H1 (cell line): ENCODE data around the gene DUSP11. TPM values are rescaled to one million over a fixed set of nuclear protein-coding genes. Genes with fewer than 3 reads are reported as not detected.

Experiments used
- CTCF ChIA-PET: fragments of 300-600 bp; sonication (Branson Sonifier 250); formaldehyde crosslinking; loops from one replicate; lab custom pipeline; 2021; ENCODE audit not compliant: partially characterized antibody; lab: Charles Lee
- POLR2A ChIA-PET: fragments of 300-600 bp; sonication (Branson Sonifier 250); formaldehyde crosslinking; loops from one replicate; lab custom pipeline; 2021; ENCODE audit warnings: inconsistent platforms; ENCODE audit not compliant: partially characterized antibody; lab: Charles Lee
- DNase-seq, 2 experiments: peaks; one replicate each; pipeline versions ENCODE4 v3.0.0 to v3.0.0-alpha.2; 2010 to 2022; ENCODE audit warnings: low spot score in 2 of 2, low read depth in 1 of 2, mixed read lengths in 1 of 2
- FAIRE-seq: peaks from 2 replicates; lab custom pipeline; 2011; peaks lifted over from hg19 to GRCh38; lab: Jason Lieb, UNC
- H2AFZ ChIP-seq: 2 replicates; pipeline ENCODE4 v1.8.1; 2012; ENCODE audit warnings: low read length, inconsistent platforms
- H2AK5ac ChIP-seq: 2 replicates; pipeline ENCODE4 v1.6.1; 2013; ENCODE audit warnings: low read depth, low read length
- H2BK120ac ChIP-seq: replicated peaks from 2 replicates; pipeline ENCODE3; 2013; ENCODE audit warnings: low read depth, low read length, inconsistent platforms
- H2BK12ac ChIP-seq: 2 replicates; pipeline ENCODE4 v1.6.1; 2013; ENCODE audit warnings: low read depth, low read length
- H2BK15ac ChIP-seq: 2 replicates; pipeline ENCODE4 v1.6.1; 2013; ENCODE audit warnings: low read length
- H2BK20ac ChIP-seq: 2 replicates; pipeline ENCODE4 v1.6.1; 2013; ENCODE audit warnings: low read length
- H2BK5ac ChIP-seq: 2 replicates; pipeline ENCODE4 v1.6.1; 2013; ENCODE audit warnings: low read depth, low read length
- H3K14ac ChIP-seq: 2 replicates; pipeline ENCODE4 v1.6.1; 2013; ENCODE audit warnings: inconsistent platforms; ENCODE audit not compliant: insufficient read length
- H3K18ac ChIP-seq: 2 replicates; pipeline ENCODE4 v1.6.1; 2013; ENCODE audit warnings: low read length; ENCODE audit errors: extremely low read depth
- H3K23ac ChIP-seq: 2 replicates; pipeline ENCODE4 v1.6.1; 2013; ENCODE audit warnings: inconsistent platforms; ENCODE audit not compliant: insufficient read length
- H3K23me2 ChIP-seq: 2 replicates; pipeline ENCODE4 v1.6.1; 2013; ENCODE audit warnings: low read depth, low read length
- H3K27ac ChIP-seq: 2 replicates; pipeline ENCODE4 v1.6.1; 2011; ENCODE audit warnings: low read depth, low read length, inconsistent platforms
- H3K27me3 ChIP-seq, 4 experiments: replicated peaks in 1 of 4; 1 replicate in 1 of 4; 2 replicates in 3 of 4; pipeline versions ENCODE4 v1.6.1 to v1.8.1; 2011 to 2013; ENCODE audit warnings: low read length in 3 of 4, mild to moderate bottlenecking in 3 of 4, inconsistent platforms in 2 of 4, mixed read lengths in 2 of 4, moderate library complexity in 1 of 4; ENCODE audit not compliant: control insufficient read depth in 3 of 4, insufficient read depth in 3 of 4; ENCODE audit errors: extremely low read depth in 1 of 4
- H3K36me3 ChIP-seq, 4 experiments: 2 replicates each; pipeline versions ENCODE4 v1.6.1 to v1.8.1; 2011 to 2013; ENCODE audit warnings: mild to moderate bottlenecking in 4 of 4, low read length in 3 of 4, moderate library complexity in 2 of 4, control low read depth in 1 of 4, inconsistent platforms in 1 of 4; ENCODE audit not compliant: insufficient read depth in 4 of 4, control insufficient read depth in 2 of 4
- H3K4ac ChIP-seq: replicated peaks from 2 replicates; pipeline ENCODE3; 2013; ENCODE audit warnings: low read length, low read depth, mixed read lengths, inconsistent platforms; ENCODE audit not compliant: insufficient read length
- H3K4me1 ChIP-seq, 4 experiments: replicated peaks in 1 of 4; 1 replicate in 1 of 4; 2 replicates in 3 of 4; pipeline versions ENCODE4 v1.6.1 to v1.8.1; 2011 to 2013; ENCODE audit warnings: low read length in 3 of 4, inconsistent platforms in 2 of 4, mixed read lengths in 1 of 4; ENCODE audit not compliant: insufficient read depth in 4 of 4, control insufficient read depth in 3 of 4
- H3K4me2 ChIP-seq, 2 experiments: 2 replicates each; pipeline versions ENCODE4 v1.6.1 to v1.8.1; 2011 to 2013; ENCODE audit warnings: low read depth in 2 of 2, low read length in 2 of 2, control low read depth in 1 of 2, inconsistent platforms in 1 of 2, mild to moderate bottlenecking in 1 of 2; ENCODE audit not compliant: insufficient read depth in 1 of 2
- H3K4me3 ChIP-seq, 4 experiments: fragments of 200-600, 300-600 bp in 1 of 4; sonication (generic), shearing (Covaris generic), sonication (Bioruptor Twin) in 1 of 4; 2 replicates each; pipeline versions ENCODE4 v1.5.1 to v1.8.1; 2011 to 2016; ENCODE audit warnings: low read length in 4 of 4, low read depth in 3 of 4, control low read depth in 2 of 4, inconsistent platforms in 2 of 4, mild to moderate bottlenecking in 2 of 4, mixed read lengths in 1 of 4, moderate library complexity in 1 of 4; ENCODE audit not compliant: insufficient read depth in 2 of 4; ENCODE audit errors: extremely low read depth in 1 of 4
- H3K56ac ChIP-seq: replicated peaks from 2 replicates; pipeline ENCODE3; 2013; ENCODE audit warnings: low read depth, mild to moderate bottlenecking, mixed read lengths, low read length, inconsistent platforms; ENCODE audit not compliant: insufficient read length
- H3K79me1 ChIP-seq: 2 replicates; pipeline ENCODE4 v1.6.1; 2013; ENCODE audit warnings: low read depth, low read length, control low read depth
- H3K79me2 ChIP-seq, 2 experiments: 2 replicates each; pipeline versions ENCODE4 v1.6.1 to v1.8.1; 2012 to 2013; ENCODE audit warnings: low read length in 2 of 2, mild to moderate bottlenecking in 2 of 2, inconsistent platforms in 1 of 2; ENCODE audit not compliant: insufficient read depth in 2 of 2, control insufficient read depth in 1 of 2
- H3K9ac ChIP-seq, 4 experiments: replicated peaks in 1 of 4; 1 replicate in 1 of 4; 2 replicates in 3 of 4; pipeline versions ENCODE4 v1.6.1 to v1.8.1; 2011 to 2013; ENCODE audit warnings: low read depth in 3 of 4, low read length in 3 of 4, control low read depth in 2 of 4, mild to moderate bottlenecking in 2 of 4, moderate library complexity in 2 of 4, inconsistent platforms in 1 of 4; ENCODE audit errors: extremely low read depth in 1 of 4
- H3K9me3 ChIP-seq, 2 experiments: 2 replicates each; pipeline versions ENCODE4 v1.6.1 to v1.8.1; 2012 to 2013; ENCODE audit warnings: mild to moderate bottlenecking in 2 of 2, moderate library complexity in 2 of 2, control low read depth in 1 of 2, inconsistent platforms in 1 of 2, low read depth in 1 of 2, low read length in 1 of 2, mixed read lengths in 1 of 2; ENCODE audit not compliant: insufficient read depth in 2 of 2
- H4K20me1 ChIP-seq, 2 experiments: replicated peaks in 1 of 2; 2 replicates each; pipeline versions ENCODE3 to v1.8.1; 2011 to 2013; ENCODE audit warnings: inconsistent platforms in 2 of 2, low read length in 2 of 2, mild to moderate bottlenecking in 1 of 2; ENCODE audit not compliant: insufficient read depth in 2 of 2, control insufficient read depth in 1 of 2
- H4K5ac ChIP-seq: 2 replicates; pipeline ENCODE4 v1.6.1; 2013; ENCODE audit warnings: low read length, low read depth, mixed read lengths, inconsistent platforms; ENCODE audit not compliant: insufficient read length
- H4K8ac ChIP-seq: 2 replicates; pipeline ENCODE4 v1.8.0; 2013; ENCODE audit warnings: mild to moderate bottlenecking, moderate library complexity, low read length, inconsistent platforms; ENCODE audit not compliant: insufficient read depth; ENCODE audit errors: extremely low read depth
- H4K91ac ChIP-seq: replicated peaks from 2 replicates; pipeline ENCODE3; 2013; ENCODE audit warnings: low read length, mixed read lengths, inconsistent platforms; ENCODE audit not compliant: insufficient read length
- ASH2L ChIP-seq: fragments of 200-600, 300-600 bp; sonication (generic); IDR thresholded peaks from one replicate; pipeline ENCODE4 v1.7.1; 2017; ENCODE audit warnings: low read length
- ATF2 ChIP-seq: IDR thresholded peaks from 2 replicates; pipeline ENCODE4 v1.6.1; 2012; ENCODE audit warnings: low read length, inconsistent platforms
- BACH1 ChIP-seq: IDR thresholded peaks from 2 replicates; pipeline ENCODE4 v1.6.1; 2012; ENCODE audit warnings: low read length, improper control_type of control experiment
- CBX8 ChIP-seq: fragments of 300-800, 300-1000 bp; sonication (generic); IDR thresholded peaks from 2 replicates; pipeline ENCODE4 v1.7.1; 2016; ENCODE audit warnings: low read depth, low read length, borderline replicate concordance
- EGR1 ChIP-seq: IDR thresholded peaks from 2 replicates; pipeline ENCODE4 v1.6.1; 2011; ENCODE audit warnings: low read depth, low read length, borderline replicate concordance
- HDAC2 ChIP-seq, 2 experiments: fragments of 300-600 bp in 1 of 2; sonication (generic) in 1 of 2; IDR thresholded peaks; 2 replicates each; pipeline ENCODE4 v1.6.1; 2011 to 2012; ENCODE audit warnings: low read depth in 2 of 2, low read length in 2 of 2, mild to moderate bottlenecking in 2 of 2, moderate library complexity in 2 of 2, borderline replicate concordance in 1 of 2, inconsistent platforms in 1 of 2
- KDM5A ChIP-seq: fragments of 200-600 bp; IDR thresholded peaks from 2 replicates; pipeline ENCODE4 v1.7.1; 2012; ENCODE audit warnings: mild to moderate bottlenecking, low read length, inconsistent platforms, mixed read lengths
- MAX ChIP-seq: IDR thresholded peaks from 2 replicates; pipeline ENCODE4 v1.6.1; 2012; ENCODE audit warnings: inconsistent platforms
- TAF1 ChIP-seq: IDR thresholded peaks from 2 replicates; pipeline ENCODE4 v1.6.1; 2011; ENCODE audit warnings: mild to moderate bottlenecking, low read depth, low read length
- ZNF274 ChIP-seq: IDR thresholded peaks from 2 replicates; pipeline ENCODE4 v1.7.0; 2012; ENCODE audit warnings: low read length, borderline replicate concordance; ENCODE audit errors: extremely low read depth
- WGBS, 2 experiments: shearing (Covaris generic) in 1 of 2; methylation state at CpG; one replicate each; pipeline versions ENCODE4 v1.1.6 to v1.1.7; 2013 to 2015; ENCODE audit warnings: low lambda C conversion rate in 2 of 2, mixed read lengths in 2 of 2, inconsistent platforms in 1 of 2, low coverage in 1 of 2, missing lambda C conversion rate in 1 of 2; ENCODE audit not compliant: insufficient replicate concordance in 2 of 2, insufficient coverage in 1 of 2, insufficient read length in 1 of 2; ENCODE audit errors: extremely low coverage in 1 of 2, missing lambda C conversion rate in 1 of 2; 5-methylcytosine and 5-hydroxymethylcytosine counted together
- polyA plus RNA-seq, 7 experiments: library from polyadenylated mRNA; depleted of rRNA in 3 of 7; stranded (reverse) in 5 of 7; unstranded in 2 of 7; fragments of >200 nt in 5 of 7; fragments of 200-250 nt in 2 of 7; gene quantifications; 1 replicate in 5 of 7; 2 replicates in 1 of 7; 4 replicates in 1 of 7; pipeline versions ENCODE4 v1.2.1 to v1.2.3, GENCODE V29; 2011 to 2013; ENCODE audit warnings: missing spikeins in 2 of 7, mixed read lengths in 2 of 7
- total RNA-seq: library from RNA; stranded (reverse); fragmentation: NEBNext Ultra II Directional; extraction: Animal tissue kit (Norgen Biotek cat#: 25700); gene quantifications from 2 replicates; pipeline ENCODE4 v1.2.1, GENCODE V29; 2021
- TF ChIP-seq, protein P1 (sequence below): IDR thresholded peaks from 2 replicates; pipeline ENCODE4 v1.6.1; 2011; ENCODE audit warnings: low read depth, mild to moderate bottlenecking, low read length; ENCODE audit not compliant: insufficient read depth

The DUSP11 gene
- total and polyA plus RNA-seq, 2 of the 8 experiments (the other 6 are each of a cell fraction or from before 2014, with no cell fraction given), result 12.2 to 19.1 TPM

DNA sequence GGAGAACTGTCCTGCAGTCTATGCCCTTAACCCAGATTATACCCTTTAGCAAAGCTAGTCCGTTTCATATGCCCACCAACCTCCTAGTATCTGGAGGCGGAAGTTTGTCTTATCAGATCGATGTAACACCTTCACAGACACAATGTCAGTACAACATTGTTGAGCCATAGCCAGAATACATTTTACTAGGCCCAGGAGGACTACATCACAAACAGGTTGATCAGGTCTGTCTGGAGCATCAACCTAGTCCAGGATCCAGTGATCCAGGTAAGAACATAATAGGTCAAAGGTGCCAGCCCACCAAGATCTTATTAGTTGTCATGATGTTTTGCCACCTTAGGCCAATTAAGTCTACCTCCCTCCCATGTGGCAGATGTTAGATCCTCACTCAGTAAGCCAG lies 40.8 kb downstream of the DUSP11 start:
- H3K36me3 ChIP-seq, result 0 out of 8 replicates have a peak, but pooled peaks cover 0 to 3% (median under 1%) of the 10 kb centered on the region in 4 experiments
- no peak overlapping the region for H3K56ac ChIP-seq
- POLR2A ChIA-PET, result no interaction called here
- WGBS, 2 experiments, result 95% methylated on average over 3 of the region's 3 CpGs; no CpG with 5 or more reads in 1 of the 2 experiments
- no peak overlapping the region for H2BK12ac ChIP-seq
- H2AFZ ChIP-seq, result no peak overlapping the region
- FAIRE-seq, result no peak
- peaks cover 6% of the 10 kb centered on the region; the same call in 1 of the 2 replicates for H3K23me2 ChIP-seq
- H3K79me2 ChIP-seq, result peaks cover 0 to 9% of the 10 kb centered on the region in 2 experiments; a peak in 2 of 4 replicates
- no peak overlapping the region for H4K5ac ChIP-seq
- no peak overlapping the region for H3K27ac ChIP-seq
- H3K14ac ChIP-seq, result no peak overlapping the region
- H3K4me2 ChIP-seq, result no peak overlapping the region
- no peak for DNase-seq
- no peak overlapping the region for H3K4me3 ChIP-seq
- H2AK5ac ChIP-seq, result no peak overlapping the region
- H4K8ac ChIP-seq, result no peak overlapping the region
- no peak overlapping the region for H3K4ac ChIP-seq
- H2BK20ac ChIP-seq, result no peak overlapping the region
- H4K91ac ChIP-seq, result no peak overlapping the region
- H3K79me1 ChIP-seq, result no peaks in the 10 kb centered on the region
- no peak overlapping the region for H3K23ac ChIP-seq
- H3K18ac ChIP-seq, result no peak overlapping the region
- no peak overlapping the region for H2BK5ac ChIP-seq
- CTCF ChIA-PET, result interaction anchor here (1.8 kb wide), 1 partner anchor 84 kb away, joined by 5 read pairs; no protein-coding TSS in a partner anchor
- no peak overlapping the region for H3K9ac ChIP-seq
- H3K27me3 ChIP-seq, result peaks cover 11 to 36% (median 26%) of the 10 kb centered on the region in 4 experiments
- H4K20me1 ChIP-seq, result no peaks in the 10 kb centered on the region
- peaks cover 0 to 4% (median 1%) of the 10 kb centered on the region in 4 experiments; a peak in 2 of 7 replicates for H3K4me1 ChIP-seq
- H3K9me3 ChIP-seq, result peaks cover 2 to 9% of the 10 kb centered on the region in 2 experiments; a peak in 3 of 4 replicates
- no peak overlapping the region for H2BK15ac ChIP-seq
- no peak overlapping the region for H2BK120ac ChIP-seq
- TF ChIP-seq ASH2L, result no peak
- no peak for TF ChIP-seq TAF1
- TF ChIP-seq CBX8, result no peak
- TF ChIP-seq ZNF274, result no peak
- TF ChIP-seq HDAC2 (IDR thresholded peaks at IDR 0.05; ENCODE audit: borderline replicate concordance in 1 of 2, low read depth in 2 of 2, low read length in 2 of 2), result no peak
- TF ChIP-seq ATF2, result no peak
- no peak for TF ChIP-seq KDM5A
- TF ChIP-seq EGR1, result no peak
- TF ChIP-seq BACH1, result no peak
- TF ChIP-seq, protein P1, sequence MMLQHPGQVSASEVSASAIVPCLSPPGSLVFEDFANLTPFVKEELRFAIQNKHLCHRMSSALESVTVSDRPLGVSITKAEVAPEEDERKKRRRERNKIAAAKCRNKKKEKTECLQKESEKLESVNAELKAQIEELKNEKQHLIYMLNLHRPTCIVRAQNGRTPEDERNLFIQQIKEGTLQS, result no peak
- TF ChIP-seq MAX, result no peak
